ENCODE data around the gene FAM241B.

The FAM241B gene

DNA sequence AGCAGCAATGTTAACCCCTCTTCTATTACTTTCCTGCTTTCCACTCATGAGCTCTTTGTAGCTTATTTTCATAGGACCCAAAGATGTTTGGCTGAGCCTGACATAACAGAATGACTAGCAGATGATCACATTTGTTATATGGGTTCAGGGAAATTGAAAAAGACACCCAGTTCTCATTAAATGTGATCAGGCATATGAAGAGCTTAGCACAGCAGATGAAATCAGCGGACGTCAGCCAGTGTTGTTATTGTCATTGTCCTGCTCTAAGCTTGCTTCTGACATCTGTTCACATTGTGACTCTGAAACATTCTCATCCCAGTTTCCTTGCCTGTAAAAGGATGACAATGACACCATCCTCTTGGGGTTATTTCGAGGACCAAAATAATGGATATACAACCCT lies 43.5 kb downstream of the FAM241B start:
- H3K27me3 Mint-ChIP-seq: peaks cover 45% of the 10 kb centered on the region in 2 donors
- H3K4me1 Mint-ChIP-seq (ENCODE audit: low read depth in 2 of 2): no peaks in the 10 kb centered on the region
- peaks cover 3% of the 10 kb centered on the region for H3K36me3 Mint-ChIP-seq (ENCODE audit: insufficient read depth)
- no peak overlapping the region for H3K4me3 Mint-ChIP-seq
- ATAC-seq (replicated peaks) (no peak), DNase-seq (no peak)
- no peaks in the 10 kb centered on the region for H3K9me3 Mint-ChIP-seq
- no peak overlapping the region for H3K27ac Mint-ChIP-seq

DNA sequence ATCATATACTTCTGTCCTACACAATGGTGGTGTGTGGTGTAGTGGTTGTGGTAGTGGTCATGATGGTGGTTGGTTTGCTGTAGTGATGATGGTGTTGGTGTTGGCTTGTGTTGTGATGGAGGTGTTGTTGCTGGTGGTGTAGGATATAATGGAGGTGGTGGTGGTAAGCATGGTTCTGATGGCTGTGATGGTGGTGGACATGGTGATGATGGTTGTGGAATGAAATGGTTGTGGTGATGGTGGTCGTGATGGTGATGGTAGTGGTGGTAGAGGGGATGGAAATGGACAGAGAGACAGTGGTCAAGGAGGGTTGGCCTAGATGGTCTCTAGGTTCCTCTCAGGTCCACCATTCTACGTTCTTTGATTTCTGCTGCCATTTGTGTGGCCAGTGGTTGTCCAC lies 44.7 kb downstream of the FAM241B start:
- no peak overlapping the region for H3K27ac Mint-ChIP-seq
- no peak for DNase-seq
- no peak overlapping the region for H3K4me3 Mint-ChIP-seq
- H3K4me1 Mint-ChIP-seq (ENCODE audit: low read depth in 2 of 2): no peaks in the 10 kb centered on the region
- peaks cover 39 to 40% of the 10 kb centered on the region in 2 donors for H3K27me3 Mint-ChIP-seq
- ATAC-seq (replicated peaks): no peak
- H3K9me3 Mint-ChIP-seq: no peaks in the 10 kb centered on the region
- peaks cover 3% of the 10 kb centered on the region for H3K36me3 Mint-ChIP-seq (ENCODE audit: insufficient read depth)

DNA sequence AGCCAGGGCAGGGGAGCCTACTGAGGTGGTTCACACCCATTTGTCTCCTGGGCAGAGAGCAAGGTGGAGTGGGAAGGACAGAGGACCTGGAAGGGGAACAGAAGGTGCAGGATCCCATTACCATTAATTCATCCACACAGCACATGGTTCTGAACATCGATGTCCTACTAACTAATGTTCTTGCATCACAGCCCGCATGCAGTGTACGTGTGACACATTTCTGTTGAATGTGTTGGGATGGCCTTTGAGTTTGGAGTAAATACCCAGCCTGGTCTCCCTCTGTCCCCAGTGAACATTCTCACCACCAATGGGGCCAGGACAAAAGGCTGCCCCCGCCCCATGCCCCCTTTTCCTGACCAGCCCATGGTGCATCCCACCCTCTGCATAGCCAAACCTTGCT lies 46.3 kb downstream of the FAM241B start:
- Mint-ChIP-seq H3K4me3 (no peak overlapping the region), H3K4me1 (ENCODE audit: low read depth in 2 of 2) (no peaks in the 10 kb centered on the region), H3K9me3 (no peaks in the 10 kb centered on the region), H3K27me3 (peaks cover 43 to 44% of the 10 kb centered on the region in 2 donors), H3K36me3 (ENCODE audit: insufficient read depth) (peaks cover 3% of the 10 kb centered on the region), H3K27ac (no peak overlapping the region)
- no peak for ATAC-seq (replicated peaks)
- no peak for DNase-seq

DNA sequence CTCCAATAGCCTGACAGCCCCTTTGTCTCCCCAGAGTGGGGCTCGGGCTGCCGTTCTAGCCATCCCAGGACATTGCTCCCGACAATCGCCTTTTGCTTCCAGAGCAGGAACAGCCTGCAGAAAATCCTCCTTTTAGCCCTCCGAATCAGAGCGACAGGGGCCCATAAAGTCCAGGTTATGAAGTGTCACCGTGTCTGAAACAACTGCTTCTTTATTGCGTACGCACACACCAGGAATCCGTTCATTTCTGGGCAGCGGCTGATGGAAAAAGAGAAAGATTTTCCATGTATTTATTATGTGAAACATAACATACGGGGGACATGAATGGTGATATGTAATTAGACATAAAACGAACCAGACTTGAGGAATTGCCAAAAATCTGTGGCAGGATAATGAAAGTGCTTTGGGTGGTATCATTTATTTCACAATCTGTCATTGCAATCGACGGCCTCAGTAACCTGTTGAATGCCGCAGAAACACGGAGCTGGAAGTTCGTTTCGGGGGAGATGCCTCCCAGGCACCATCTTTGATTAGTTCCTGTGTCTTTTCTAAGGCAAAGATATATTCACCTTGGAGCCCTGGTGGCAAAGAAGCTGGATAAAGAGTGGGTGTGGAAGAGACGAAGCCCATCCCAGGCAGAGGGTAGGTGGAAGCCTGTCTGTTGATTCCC lies 48.1 kb downstream of the FAM241B start:
- Mint-ChIP-seq H3K27me3 (peaks cover 58 to 62% of the 10 kb centered on the region in 2 donors), H3K27ac (no peak overlapping the region)

DNA sequence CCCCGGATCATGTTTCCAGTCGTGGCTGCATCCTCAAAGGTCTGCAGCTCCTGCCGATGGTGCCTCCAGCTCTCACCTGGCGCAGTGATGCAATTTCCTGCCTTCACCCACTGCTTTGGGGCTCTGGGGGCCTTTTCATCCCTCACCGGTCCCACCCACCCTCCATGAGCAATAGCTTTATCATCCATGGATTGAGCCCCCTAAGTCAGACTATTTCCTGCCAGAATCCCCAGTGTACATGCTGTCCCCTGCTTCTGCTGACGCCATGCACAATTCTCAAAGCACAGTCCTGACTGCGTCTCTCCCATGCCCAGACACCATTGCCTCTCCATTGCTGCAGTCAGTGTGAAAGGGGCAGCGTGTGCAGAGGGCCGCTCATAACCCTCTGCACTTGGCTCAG lies 49.7 kb downstream of the FAM241B start:
- no peak overlapping the region for H3K27ac Mint-ChIP-seq
- H3K4me3 Mint-ChIP-seq: no peak overlapping the region
- no peaks in the 10 kb centered on the region for H3K4me1 Mint-ChIP-seq (ENCODE audit: low read depth in 2 of 2)

More for the DNA sequence above, 48.1 kb downstream of the FAM241B start:
- ATAC-seq (replicated peaks) (no peak), DNase-seq (no peak)
- H3K36me3 Mint-ChIP-seq (ENCODE audit: insufficient read depth): no peaks in the 10 kb centered on the region
- H3K4me3 Mint-ChIP-seq: no peak overlapping the region
- H3K4me1 Mint-ChIP-seq (ENCODE audit: low read depth in 2 of 2): no peaks in the 10 kb centered on the region
- no peaks in the 10 kb centered on the region for H3K9me3 Mint-ChIP-seq

DNA sequence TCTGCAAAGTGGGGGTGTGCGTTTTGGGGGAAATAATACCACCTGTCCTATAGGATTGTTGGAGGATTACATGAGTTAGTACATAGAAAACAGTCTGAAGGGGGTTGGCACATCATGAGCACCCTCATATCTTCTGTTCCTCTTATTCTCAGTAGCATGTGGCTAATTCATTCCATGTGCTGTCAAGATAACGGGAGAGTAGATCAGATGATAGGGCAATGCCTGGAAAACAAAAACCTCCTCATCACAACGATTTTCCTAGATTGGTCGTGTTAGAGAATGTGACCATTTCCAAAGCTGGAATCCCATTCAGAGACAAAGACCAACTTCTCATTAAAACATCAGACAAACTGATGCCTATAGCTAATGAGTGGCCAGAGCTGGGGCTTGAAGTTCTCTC lies 50.6 kb downstream of the FAM241B start:
- no peak overlapping the region for H3K27ac Mint-ChIP-seq
- H3K9me3 Mint-ChIP-seq: no peaks in the 10 kb centered on the region
- ATAC-seq (replicated peaks): no peak
- H3K36me3 Mint-ChIP-seq (ENCODE audit: insufficient read depth): no peaks in the 10 kb centered on the region
- no peaks in the 10 kb centered on the region for H3K4me1 Mint-ChIP-seq (ENCODE audit: low read depth in 2 of 2)
- no peak for DNase-seq
- no peak overlapping the region for H3K4me3 Mint-ChIP-seq
- H3K27me3 Mint-ChIP-seq: peaks cover 69 to 80% of the 10 kb centered on the region in 2 donors

More for the DNA sequence above, 49.7 kb downstream of the FAM241B start:
- Mint-ChIP-seq H3K36me3 (ENCODE audit: insufficient read depth) (no peaks in the 10 kb centered on the region), H3K9me3 (no peaks in the 10 kb centered on the region), H3K27me3 (peaks cover 62 to 71% of the 10 kb centered on the region in 2 donors)
- ATAC-seq (replicated peaks): no peak
- DNase-seq: no peak

DNA sequence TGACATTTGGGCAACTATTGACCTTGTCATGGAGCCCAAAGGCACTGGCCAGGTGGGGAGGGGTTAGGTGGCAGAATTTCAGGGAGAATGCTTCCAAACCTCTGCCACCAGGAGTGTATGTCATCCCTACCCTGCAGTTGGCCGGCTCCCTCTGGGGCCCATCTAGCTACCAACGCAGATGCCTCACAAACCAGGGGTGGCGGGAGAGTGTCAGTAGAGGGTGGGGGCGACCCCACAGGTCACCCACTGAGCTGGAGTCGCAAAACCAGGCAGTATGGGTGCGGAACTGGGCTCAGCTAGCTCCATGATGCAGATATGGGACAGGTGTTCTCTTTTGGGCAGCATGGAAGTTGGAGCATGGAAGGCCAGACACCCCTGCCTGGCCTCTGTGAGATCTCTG lies 51.4 kb downstream of the FAM241B start:
- DNase-seq (no peak), ATAC-seq (replicated peaks) (no peak)
- no peaks in the 10 kb centered on the region for H3K9me3 Mint-ChIP-seq
- H3K4me3 Mint-ChIP-seq: no peak overlapping the region
- peaks cover 71 to 87% of the 10 kb centered on the region in 2 donors for H3K27me3 Mint-ChIP-seq
- no peaks in the 10 kb centered on the region for H3K4me1 Mint-ChIP-seq (ENCODE audit: low read depth in 2 of 2)
- H3K36me3 Mint-ChIP-seq (ENCODE audit: insufficient read depth): no peaks in the 10 kb centered on the region
- H3K27ac Mint-ChIP-seq: no peak overlapping the region

DNA sequence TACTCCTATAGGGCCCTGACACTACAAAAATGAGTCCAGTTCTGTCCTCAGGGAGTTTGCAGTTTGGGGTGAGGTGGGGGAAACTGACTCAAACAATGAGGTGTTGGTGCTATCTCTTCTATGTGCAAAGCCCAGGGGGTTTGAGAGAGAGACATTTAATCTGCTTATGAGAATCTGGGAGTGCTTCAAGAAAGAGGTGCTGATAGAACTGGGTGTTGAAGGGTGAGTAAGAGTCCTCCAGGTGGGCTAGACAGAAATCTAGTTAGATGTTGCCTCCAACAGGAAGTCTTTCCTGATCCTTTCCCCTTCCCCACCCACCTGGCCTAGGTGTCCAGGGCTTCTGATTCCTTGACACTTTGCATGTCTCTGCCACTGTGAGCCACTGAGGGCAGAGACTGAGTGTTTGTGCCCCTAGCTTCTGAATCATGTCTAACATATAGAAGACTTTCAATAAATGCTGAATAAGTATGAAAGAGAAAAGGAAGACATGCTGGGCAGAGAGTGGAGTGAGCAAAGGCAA lies 53.0 kb downstream of the FAM241B start:
- ATAC-seq (replicated peaks): no peak
- H3K4me1 Mint-ChIP-seq (ENCODE audit: low read depth in 2 of 2): no peaks in the 10 kb centered on the region
- no peaks in the 10 kb centered on the region for H3K36me3 Mint-ChIP-seq (ENCODE audit: insufficient read depth)
- no peaks in the 10 kb centered on the region for H3K9me3 Mint-ChIP-seq
- H3K27ac Mint-ChIP-seq: no peak overlapping the region
- DNase-seq: no peak
- H3K27me3 Mint-ChIP-seq: peaks cover 63 to 86% of the 10 kb centered on the region in 2 donors
- no peak overlapping the region for H3K4me3 Mint-ChIP-seq

All from effector memory CD8-positive, alpha-beta T cell (primary cell).